Kidney epithelial cell (primary cell): ENCODE results near the gene CCDC14. TPM values are rescaled to one million over a fixed set of nuclear protein-coding genes. Genes with fewer than 3 reads are reported as not detected.
A peak's percentile ranks its signal among the peaks of the same experiment; 100 is the strongest.
"Not testable (repeated sequence)": the region's sequence is repeated elsewhere in the genome, so short reads cannot be mapped to it uniquely, and the experiment has no call there.

ENCODE experiments used
- DNase-seq: peaks from one replicate; pipeline ENCODE4 v3.0.0-alpha.2; 2010; ENCODE audit warnings: low read depth
- H3K27me3 ChIP-seq: 2 replicates; pipeline ENCODE4 v1.6.0; 2011; ENCODE audit warnings: low read length; ENCODE audit not compliant: control insufficient read depth, insufficient read depth
- H3K36me3 ChIP-seq: 2 replicates; pipeline ENCODE4 v1.5.1; 2011; ENCODE audit warnings: low read length; ENCODE audit not compliant: control insufficient read depth, insufficient read depth
- H3K4me3 ChIP-seq: 2 replicates; pipeline ENCODE4 v1.5.1; 2011; ENCODE audit warnings: low read depth, mild to moderate bottlenecking, control low read depth, low read length
- total RNA-seq: library from RNA; depleted of rRNA; stranded (reverse); fragments of >200 nt; gene quantifications from 2 replicates; pipeline ENCODE4 v1.2.3, GENCODE V29; 2015
- TF ChIP-seq, protein P1 (sequence below): IDR thresholded peaks from 2 replicates; pipeline ENCODE4 v1.5.1; 2011; ENCODE audit warnings: mild to moderate bottlenecking, moderate library complexity, low read length, control low read depth, inconsistent platforms; ENCODE audit not compliant: insufficient read depth, poor library complexity, severe bottlenecking

CCDC14 gene
- total RNA-seq, 1 donor from 2014 or later, result 24.2 TPM

DNA sequence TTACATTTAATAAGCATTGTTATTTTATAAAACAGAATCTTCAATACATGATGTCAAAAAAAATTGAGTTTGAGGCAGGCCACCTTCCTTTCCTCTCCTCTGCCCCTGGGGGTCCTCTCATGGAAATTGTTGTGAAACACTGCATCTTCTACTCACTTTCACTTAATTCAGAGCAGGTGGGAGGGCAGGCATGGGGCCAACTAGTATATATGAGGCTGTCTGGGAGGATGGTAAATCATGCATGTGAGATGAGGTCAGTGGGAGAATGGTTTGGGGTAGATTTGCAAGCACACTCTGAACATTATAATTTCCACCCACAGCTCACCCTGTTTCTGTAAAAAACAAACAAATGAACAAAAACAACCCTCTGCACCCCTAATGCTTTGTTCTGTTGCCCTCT, 10.4 kb upstream of the CCDC14 start:
- TF ChIP-seq, protein P1, sequence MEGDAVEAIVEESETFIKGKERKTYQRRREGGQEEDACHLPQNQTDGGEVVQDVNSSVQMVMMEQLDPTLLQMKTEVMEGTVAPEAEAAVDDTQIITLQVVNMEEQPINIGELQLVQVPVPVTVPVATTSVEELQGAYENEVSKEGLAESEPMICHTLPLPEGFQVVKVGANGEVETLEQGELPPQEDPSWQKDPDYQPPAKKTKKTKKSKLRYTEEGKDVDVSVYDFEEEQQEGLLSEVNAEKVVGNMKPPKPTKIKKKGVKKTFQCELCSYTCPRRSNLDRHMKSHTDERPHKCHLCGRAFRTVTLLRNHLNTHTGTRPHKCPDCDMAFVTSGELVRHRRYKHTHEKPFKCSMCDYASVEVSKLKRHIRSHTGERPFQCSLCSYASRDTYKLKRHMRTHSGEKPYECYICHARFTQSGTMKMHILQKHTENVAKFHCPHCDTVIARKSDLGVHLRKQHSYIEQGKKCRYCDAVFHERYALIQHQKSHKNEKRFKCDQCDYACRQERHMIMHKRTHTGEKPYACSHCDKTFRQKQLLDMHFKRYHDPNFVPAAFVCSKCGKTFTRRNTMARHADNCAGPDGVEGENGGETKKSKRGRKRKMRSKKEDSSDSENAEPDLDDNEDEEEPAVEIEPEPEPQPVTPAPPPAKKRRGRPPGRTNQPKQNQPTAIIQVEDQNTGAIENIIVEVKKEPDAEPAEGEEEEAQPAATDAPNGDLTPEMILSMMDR, result no peak
- Histone ChIP-seq H3K36me3 (no peaks in the 10 kb centered on the region), H3K4me3 (no peak overlapping the region), H3K27me3 (peaks cover 3% of the 10 kb centered on the region)
- DNase-seq, result no peak

DNA sequence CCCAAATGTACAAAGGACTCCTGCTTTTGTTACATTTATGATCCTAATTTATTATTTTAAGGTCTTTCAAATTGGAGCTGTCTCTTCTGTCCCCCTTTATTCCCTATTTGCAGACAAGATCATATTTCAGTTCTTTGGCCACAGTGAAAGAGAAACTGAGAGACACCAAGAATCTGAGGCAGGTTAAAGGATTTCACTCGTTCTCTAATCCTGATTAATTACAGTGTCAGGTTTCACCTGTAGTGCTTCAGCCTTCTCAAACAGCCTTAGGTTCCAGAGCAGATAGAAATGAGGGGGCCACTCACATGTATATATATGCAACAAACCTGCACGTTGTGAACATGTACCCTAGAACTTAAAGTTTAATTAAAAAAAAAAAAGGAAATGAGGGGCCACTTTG, 6.2 kb upstream of the CCDC14 start:
- not testable (repeated sequence) for DNase-seq, H3K27me3 ChIP-seq, H3K4me3 ChIP-seq, H3K36me3 ChIP-seq

DNA sequence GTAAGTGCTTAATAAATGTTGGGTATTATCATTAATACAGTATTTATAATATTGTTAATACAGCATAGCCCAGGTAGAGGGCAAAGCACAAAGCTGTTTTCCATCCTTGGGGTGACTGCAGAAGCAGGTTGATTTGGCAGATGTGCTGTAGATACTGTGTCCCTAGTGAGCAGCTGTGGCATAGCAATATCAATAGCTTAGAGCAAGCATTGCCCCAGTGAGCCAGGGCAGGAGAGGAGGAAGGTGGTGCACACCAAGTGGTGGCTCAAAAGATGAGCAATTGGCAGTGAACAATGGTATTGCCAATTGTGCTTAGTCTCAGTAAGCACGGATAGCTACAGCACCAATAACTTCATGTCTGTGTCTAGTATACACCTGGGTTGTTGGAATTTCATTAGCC, 5.8 kb upstream of the CCDC14 start:
- H3K4me3 ChIP-seq, H3K27me3 ChIP-seq, DNase-seq, H3K36me3 ChIP-seq: not testable (repeated sequence)

DNA sequence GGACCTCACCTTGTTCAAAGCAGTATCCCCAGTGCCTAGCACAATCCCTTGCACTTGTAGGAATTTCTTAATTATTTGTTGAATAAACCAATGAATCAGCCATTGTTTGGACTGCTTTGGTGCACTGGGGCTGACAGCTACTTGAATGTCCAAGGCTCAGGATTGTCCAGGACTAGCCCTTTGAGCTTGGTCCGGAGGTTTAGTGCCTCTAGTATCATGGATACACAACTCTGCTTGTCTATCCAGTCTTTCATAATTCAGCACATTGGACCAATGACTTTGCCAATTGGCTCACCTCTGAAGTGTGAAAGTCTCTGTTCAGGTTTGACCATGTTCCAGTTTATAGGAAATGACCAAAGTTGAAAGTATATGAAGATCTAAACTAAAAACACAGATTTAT, 3.8 kb upstream of the CCDC14 start:
- H3K36me3 ChIP-seq, H3K27me3 ChIP-seq, H3K4me3 ChIP-seq, DNase-seq: not testable (repeated sequence)

DNA sequence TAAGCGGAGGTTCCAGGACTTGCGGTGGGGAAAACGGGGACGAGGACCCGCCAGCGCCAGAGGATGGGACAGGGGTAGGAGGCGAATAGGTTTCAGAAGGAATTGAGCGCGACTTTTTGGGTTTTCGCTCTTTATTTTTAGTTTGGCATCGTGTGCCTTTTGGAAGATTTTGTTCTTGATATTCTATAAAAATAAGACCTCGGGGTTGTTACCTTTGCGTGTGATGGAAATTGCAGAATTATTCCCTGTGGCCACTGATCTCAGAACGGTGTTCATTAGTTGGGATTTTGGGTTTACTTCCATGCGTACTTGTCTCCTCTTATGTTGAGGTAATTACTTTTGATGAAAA, 453 bp upstream of the CCDC14 start:
- TF ChIP-seq, protein P1, result no peak
- DNase-seq, result no peak

DNA sequence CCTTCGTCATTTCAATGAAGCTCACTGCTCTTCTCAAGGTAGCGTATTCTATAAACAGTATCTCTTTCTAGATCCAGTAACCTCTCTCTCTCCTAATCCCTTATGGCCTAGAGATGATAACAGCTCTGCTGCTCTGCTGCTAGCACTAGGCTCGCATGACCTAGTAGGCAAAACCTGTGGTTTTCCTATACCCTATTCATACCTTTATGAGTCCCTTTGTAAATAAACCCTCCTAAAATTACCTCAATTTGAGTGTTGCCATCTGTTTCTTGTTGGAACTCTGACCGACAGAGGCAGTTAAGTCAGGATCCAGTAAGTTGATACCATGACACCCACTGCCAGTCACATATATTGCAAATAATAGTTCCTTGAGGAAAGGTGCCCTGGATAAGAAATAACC, 7.3 kb downstream of the CCDC14 start:
- H3K4me3 ChIP-seq, result no peak overlapping the region
- no peak for DNase-seq
- H3K27me3 ChIP-seq, result no peaks in the 10 kb centered on the region
- H3K36me3 ChIP-seq, result no peaks in the 10 kb centered on the region
- TF ChIP-seq, protein P1, result no peak

More for the DNA sequence above, 453 bp upstream of the CCDC14 start:
- no peaks in the 10 kb centered on the region for H3K27me3 ChIP-seq
- H3K36me3 ChIP-seq, result no peaks in the 10 kb centered on the region
- H3K4me3 ChIP-seq, result peak overlapping the region; percentile 76

DNA sequence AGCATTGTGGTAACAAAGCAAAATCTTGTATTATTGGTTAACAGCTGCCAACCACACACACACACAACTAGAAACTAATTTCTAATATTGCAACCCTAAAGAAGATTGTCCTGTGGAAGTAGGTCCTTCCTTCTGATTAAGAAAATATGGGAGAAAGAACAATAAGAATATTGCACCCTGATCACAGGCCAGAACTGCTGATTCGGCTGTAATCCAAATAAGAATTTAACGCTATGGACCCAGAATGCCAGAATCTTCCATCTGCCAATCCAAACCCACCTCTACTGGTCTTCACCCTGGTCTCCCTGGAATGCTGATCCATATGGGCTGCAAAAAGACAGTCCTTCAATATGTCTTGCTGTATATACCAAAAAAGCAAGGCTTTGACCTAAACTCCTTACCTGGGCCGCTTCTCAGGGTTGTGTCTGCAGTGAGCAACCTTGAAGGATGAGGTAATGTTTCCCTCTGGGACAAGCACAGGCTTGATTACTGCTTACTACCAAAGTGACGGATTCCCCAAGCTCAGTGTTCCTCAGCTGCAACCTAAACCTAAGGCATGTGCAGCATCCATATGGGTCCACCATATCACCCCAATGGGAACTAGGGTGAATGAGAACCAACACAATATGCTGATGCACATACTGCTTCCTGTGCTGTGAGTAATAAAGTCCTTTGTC, 8.0 kb downstream of the CCDC14 start:
- Histone ChIP-seq H3K27me3 (no peaks in the 10 kb centered on the region), H3K36me3 (no peaks in the 10 kb centered on the region), H3K4me3 (no peak overlapping the region)
- TF ChIP-seq, protein P1, result no peak
- no peak for DNase-seq
